HepG2 (cell line): ENCODE measurements around the gene SEC61A1. TPM values are rescaled to one million over a fixed set of nuclear protein-coding genes. Genes with fewer than 3 reads are reported as not detected.

Experiments
- ATAC-seq: fragments of 200-7000 bp; cut with Tn5 transposase; 3 replicates; pipeline ENCODE4 v1.9.1; 2020; ENCODE audit warnings: mild to moderate bottlenecking, moderate library complexity
- BruUV-seq: library from RNA; stranded (reverse); fragments of 400-500 nt; replicated peaks from 2 replicates; lab custom pipeline; 2021; lab: Mats Ljungman, UMichigan
- CTCF ChIA-PET: fragments of 300-600 bp; formaldehyde crosslinking; extraction: SDS; loops from one replicate; lab custom pipeline; 2021; ENCODE audit warnings: low total read pairs, inconsistent platforms, low intra/inter-chr PET ratio; lab: Yijun Ruan, JAX
- POLR2A ChIA-PET: fragments of 350-600 bp; sonication (Branson Sonifier 250); formaldehyde crosslinking; loops from one replicate; lab custom pipeline; 2020; ENCODE audit warnings: antibody characterized with exemption, inconsistent platforms; lab: Yijun Ruan, JAX
- DNase-seq: peaks from one replicate; pipeline ENCODE4 v3.0.0-alpha.2; 2015; ENCODE audit warnings: low spot score
- FAIRE-seq: peaks from 3 replicates; lab custom pipeline; 2011; peaks lifted over from hg19 to GRCh38; lab: Jason Lieb, UNC
- H2AFZ ChIP-seq: one replicate; pipeline ENCODE4 v1.6.1; 2011; ENCODE audit warnings: low read length, inconsistent platforms
- H3K27ac ChIP-seq: fragments of 300-600 bp; 3 replicates; pipeline ENCODE4 v1.8.0; 2011; ENCODE audit warnings: mixed run types, mild to moderate bottlenecking, mixed read lengths, low read length, inconsistent platforms; ENCODE audit not compliant: insufficient read depth; ENCODE audit errors: extremely low read length
- H3K27me3 ChIP-seq, 2 experiments: fragments of 200-600 bp in 1 of 2; 2 replicates in 1 of 2; 3 replicates in 1 of 2; pipeline versions ENCODE4 v1.6.0 to v1.8.0; 2011; ENCODE audit warnings: low read length in 2 of 2, mild to moderate bottlenecking in 2 of 2, moderate library complexity in 2 of 2, inconsistent platforms in 1 of 2; ENCODE audit not compliant: insufficient read depth in 2 of 2, control insufficient read depth in 1 of 2
- H3K36me3 ChIP-seq, 2 experiments: fragments of 200-600 bp in 1 of 2; replicated peaks in 1 of 2; 2 replicates in 1 of 2; 3 replicates in 1 of 2; pipeline versions ENCODE4 v1.5.1 to v1.8.0; 2011; ENCODE audit warnings: low read length in 2 of 2, inconsistent platforms in 1 of 2; ENCODE audit not compliant: insufficient read depth in 2 of 2, control insufficient read depth in 1 of 2
- H3K4me1 ChIP-seq: 2 replicates; pipeline ENCODE4 v1.5.1; 2012; ENCODE audit warnings: low read length, inconsistent platforms; ENCODE audit not compliant: insufficient read depth
- H3K4me2 ChIP-seq: 2 replicates; pipeline ENCODE4 v1.6.0; 2011; ENCODE audit warnings: low read depth, low read length, inconsistent platforms
- H3K4me3 ChIP-seq, 3 experiments: fragments of 200-600 bp in 1 of 3; sonication (generic), shearing (Covaris generic) in 1 of 3; replicated peaks in 1 of 3; 2 replicates each; pipeline ENCODE4 v1.5.1; 2011 to 2016; ENCODE audit warnings: low read length in 3 of 3, inconsistent platforms in 2 of 3, low read depth in 2 of 3, mild to moderate bottlenecking in 2 of 3, control low read depth in 1 of 3, mixed read lengths in 1 of 3; ENCODE audit not compliant: insufficient read depth in 1 of 3
- H3K79me2 ChIP-seq: one replicate; pipeline ENCODE4 v1.6.1; 2011; ENCODE audit warnings: low read length, inconsistent platforms; ENCODE audit not compliant: insufficient read depth
- H3K9ac ChIP-seq: 2 replicates; pipeline ENCODE4 v1.6.0; 2011; ENCODE audit warnings: mild to moderate bottlenecking, low read depth, low read length, inconsistent platforms; ENCODE audit not compliant: insufficient read depth
- H3K9me3 ChIP-seq: 2 replicates; pipeline ENCODE4 v1.5.1; 2012; ENCODE audit warnings: mild to moderate bottlenecking, low read length
- H4K20me1 ChIP-seq: 2 replicates; pipeline ENCODE4 v1.6.0; 2011; ENCODE audit warnings: inconsistent platforms, mild to moderate bottlenecking, low read length, moderate library complexity; ENCODE audit not compliant: insufficient read depth
- BCLAF1 ChIP-seq: fragments of 450-650 bp; IDR thresholded peaks from 2 replicates; pipeline ENCODE4 v1.6.1; 2017; ENCODE audit warnings: mild to moderate bottlenecking
- CERS6 ChIP-seq: sonication (generic); formaldehyde crosslinking; IDR thresholded peaks from 2 replicates; pipeline ENCODE4 v1.5.0; 2020; ENCODE audit warnings: missing genetic modification reagents
- DR1 ChIP-seq: sonication (generic); formaldehyde crosslinking; IDR thresholded peaks from 2 replicates; pipeline ENCODE4 v1.8.0; 2021; ENCODE audit warnings: mild to moderate bottlenecking, missing genetic modification reagents, inconsistent platforms
- FOSL1 ChIP-seq: sonication (generic); formaldehyde crosslinking; IDR thresholded peaks from 2 replicates; pipeline ENCODE4 v1.9.0; 2021; ENCODE audit warnings: missing genetic modification reagents, borderline replicate concordance
- FOXO4 ChIP-seq: sonication (generic); formaldehyde crosslinking; conservative IDR thresholded peaks from 2 replicates; pipeline ENCODE4 v1.8.1; 2023; ENCODE audit warnings: missing genetic modification reagents
- LCORL ChIP-seq, 2 experiments: fragments of 450-650 bp in 1 of 2; sonication (generic) in 1 of 2; formaldehyde crosslinking in 1 of 2; IDR thresholded peaks; 2 replicates each; pipeline versions ENCODE4 v1.5.0 to v1.6.1; 2017 to 2020; ENCODE audit warnings: antibody characterized with exemption in 1 of 2, missing genetic modification reagents in 1 of 2
- NFE2L2 ChIP-seq: fragments of 150-350 bp; IDR thresholded peaks from 2 replicates; pipeline ENCODE4 v1.6.1; 2014; ENCODE audit warnings: low read length
- POGZ ChIP-seq: sonication (generic); formaldehyde crosslinking; IDR thresholded peaks from 2 replicates; pipeline ENCODE4 v1.4.0; 2020; ENCODE audit warnings: mild to moderate bottlenecking, missing genetic modification reagents
- SP2 ChIP-seq: sonication (generic); formaldehyde crosslinking; IDR thresholded peaks from 2 replicates; pipeline ENCODE4 v1.5.1; 2020; ENCODE audit warnings: mild to moderate bottlenecking, missing genetic modification reagents
- TBL1XR1 ChIP-seq: fragments of 150-350 bp; IDR thresholded peaks from 2 replicates; pipeline ENCODE4 v1.6.1; 2014; ENCODE audit warnings: borderline replicate concordance, low read length; ENCODE audit not compliant: partially characterized antibody
- THAP8 ChIP-seq: sonication (generic); formaldehyde crosslinking; IDR thresholded peaks from 2 replicates; pipeline ENCODE4 v1.5.1; 2020; ENCODE audit warnings: missing genetic modification reagents, mild to moderate bottlenecking, borderline replicate concordance
- TMF1 ChIP-seq: sonication (generic); formaldehyde crosslinking; IDR thresholded peaks from 2 replicates; pipeline ENCODE4 v1.8.1; 2022; ENCODE audit warnings: low read depth, missing genetic modification reagents
- ZBTB2 ChIP-seq: sonication (generic); formaldehyde crosslinking; IDR thresholded peaks from 2 replicates; pipeline ENCODE4 v1.8.0; 2022; ENCODE audit warnings: low read depth, missing genetic modification reagents
- WGBS: methylation state at CpG from one replicate; pipeline ENCODE4 v1.1.6; 2017; ENCODE audit warnings: low lambda C conversion rate; 5-methylcytosine and 5-hydroxymethylcytosine counted together
- in situ Hi-C: cut with HindIII; loops from 2 replicates; pipeline ENCODE4 v1.10.0; 2017; ENCODE audit warnings: low pct_unique_long_range_greater_than_20kb; ENCODE audit not compliant: extremely low pct_ligation_motif_present
- intact Hi-C: fragments of 100-400 bp; cut with micrococcal nuclease; formaldehyde crosslinking; loops from one replicate; pipeline ENCODE4 v1.10.0; 2022; ENCODE audit not compliant: unreplicated experiment
- polyA plus RNA-seq, 8 experiments: library from polyadenylated mRNA; depleted of rRNA in 3 of 8; stranded (reverse) in 7 of 8; unstranded in 1 of 8; fragments of >200 nt; fragmentation: Illumina TruSeq in 4 of 8; extraction: Trizol in 4 of 8; gene quantifications; 2 replicates each; pipeline versions ENCODE4 v1.2.1 to v1.2.3, GENCODE V29; 2011 to 2016; ENCODE audit warnings: low read depth in 4 of 8, missing spikeins in 1 of 8, mixed read lengths in 1 of 8; ENCODE audit not compliant: insufficient read depth in 1 of 8
- total RNA-seq, 5 experiments: library from RNA; depleted of rRNA; stranded (reverse); fragments of >200 nt; fragmentation: Illumina TruSeq; extraction: Trizol; gene quantifications; 2 replicates each; pipeline ENCODE4 v1.2.3, GENCODE V29; 2016; ENCODE audit warnings: low read depth in 1 of 5

Gene SEC61A1
- total and polyA plus RNA-seq, 2 of the 13 experiments (the other 11 are each of a cell fraction or from before 2014, with no cell fraction given), result 170 to 203 TPM

- TF ChIP-seq ZBTB2 (CRISPR knock-in tag) (no peak), CERS6 (CRISPR knock-in tag) (no peak), NFE2L2 (no peak), SP2 (CRISPR knock-in tag) (no peak), FOSL1 (CRISPR knock-in tag) (no peak)
These were observed 39.3 kb downstream of the SEC61A1 start (continued) for GRCh38 chr3:128091586-128091985.

GRCh38 chr3:128094295-128095151 lies 42.3 kb downstream of the SEC61A1 start:
- in situ Hi-C loops (no loop called here), intact Hi-C loops (loop anchor here (1.0 kb wide), 1 partner anchor 39 kb away; no protein-coding TSS in a partner anchor)
- Histone ChIP-seq H3K36me3 (peaks cover 24 to 54% of the 10 kb centered on the region in 2 experiments), H3K9me3 (no peaks in the 10 kb centered on the region), H3K4me1 (peaks cover 51% of the 10 kb centered on the region), H4K20me1 (no peaks in the 10 kb centered on the region), H3K27ac (peak overlapping the region; percentile 43), H2AFZ (no peak overlapping the region), H3K4me2 (peak overlapping the region; percentile 37), H3K27me3 (no peaks in the 10 kb centered on the region), H3K9ac (no peak overlapping the region), H3K79me2 (no peaks in the 10 kb centered on the region), H3K4me3 (no peak overlapping the region)
- peak; percentile 48 for DNase-seq
- ATAC-seq, result peak; percentile 91
- FAIRE-seq, result peak; percentile 71
- ChIA-PET CTCF (interaction anchor here (1.8 to 3.3 kb wide), 2 partner anchors 39 to 403 kb away, joined by 4 to 24 read pairs; no protein-coding TSS in a partner anchor), POLR2A (interaction anchor here (1.0 to 1.9 kb wide), 4 partner anchors 29 to 73 kb away, joined by 4 to 12 read pairs (median 6); partner anchors contain the start of gene RUVBL1)
- no TSS peak for BruUV-seq
- 66% methylated on average over 12 of the region's 13 CpGs for WGBS
- no peak for TF ChIP-seq POGZ (CRISPR knock-in tag)
- TF ChIP-seq BCLAF1, result no peak
- no peak for TF ChIP-seq LCORL (IDR thresholded peaks at IDR 0.05)
- 0 out of 2 replicates have a peak, but pooled peaks have one; percentile 71 for TF ChIP-seq LCORL (CRISPR knock-in tag; IDR thresholded peaks at IDR 0.05)
- TF ChIP-seq THAP8, result no peak
- no peak for TF ChIP-seq TMF1 (CRISPR knock-in tag)
- TF ChIP-seq TBL1XR1, result no peak
- no peak for TF ChIP-seq DR1 (CRISPR knock-in tag)
- TF ChIP-seq FOXO4, result 0 out of 2 replicates have a peak, but pooled peaks have one; percentile 73
